Stimulated activated CD8-positive, alpha-beta memory T cell treated with anti-CD3 and anti-CD28 coated beads, Interleukin-15, amount 100 ng/mL, for 4 hours (primary cell): ENCODE data around the gene RAPGEF6.
A peak's percentile ranks its signal among the peaks of the same experiment; 100 is the strongest.
"Not testable (repeated sequence)": the region's sequence is repeated elsewhere in the genome, so short reads cannot be mapped to it uniquely, and the experiment has no call there.

Experiments
- DNase-seq, 2 donors: peaks; one replicate each; pipeline ENCODE4 v3.0.0-alpha.2; 2020; ENCODE audit warnings: low read depth in 2 of 2

RAPGEF6 gene

DNA sequence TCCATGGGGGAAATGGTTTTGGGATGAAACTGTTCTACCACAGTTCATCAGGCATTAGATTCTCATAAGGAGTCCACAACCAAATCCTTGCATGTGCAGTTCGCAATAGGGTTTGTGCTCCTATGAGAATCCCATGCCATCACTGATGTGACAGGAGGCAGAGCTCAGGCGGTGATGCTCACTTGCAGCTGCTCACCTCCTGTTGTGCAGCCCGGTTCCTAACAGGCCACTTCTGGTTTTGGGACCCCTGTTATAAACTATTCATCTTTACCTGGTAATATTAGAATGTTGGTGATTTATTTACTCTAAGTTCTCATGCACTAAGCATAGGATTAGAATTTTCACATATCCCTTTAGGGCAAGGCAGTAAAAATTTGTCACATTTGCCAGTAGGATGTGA, 248.9 kb downstream of the RAPGEF6 start:
- no peak for DNase-seq

DNA sequence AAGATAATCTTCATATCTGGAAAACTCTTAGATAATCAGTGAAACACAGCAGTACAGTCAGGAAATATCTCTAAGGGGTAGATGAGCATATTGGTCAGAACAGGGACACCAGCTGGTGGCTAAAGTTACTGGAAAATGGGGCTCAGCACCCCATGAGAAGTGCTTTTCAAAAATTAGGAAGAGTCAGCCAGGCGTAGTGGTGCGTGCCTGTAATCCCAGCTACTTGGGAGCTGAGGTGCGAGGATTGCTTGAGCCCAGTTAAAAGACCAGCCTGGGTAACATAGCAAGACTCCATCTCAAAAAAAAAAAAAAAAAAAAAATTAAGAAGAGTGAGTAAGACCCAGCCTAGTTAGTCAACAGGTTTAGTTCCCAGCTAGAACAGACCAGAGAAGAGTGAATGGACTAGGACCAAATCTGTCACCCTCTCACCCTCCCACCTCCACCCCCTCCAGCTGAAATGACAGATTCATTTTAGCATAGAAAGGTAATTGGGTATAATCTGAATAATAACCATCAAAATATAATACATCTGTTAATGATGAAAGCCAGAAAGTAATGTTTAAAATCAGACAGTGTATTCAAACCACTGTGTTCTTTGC, 250.3 kb downstream of the RAPGEF6 start:
- peak in 1 of 2 donors; percentile 30 for DNase-seq

DNA sequence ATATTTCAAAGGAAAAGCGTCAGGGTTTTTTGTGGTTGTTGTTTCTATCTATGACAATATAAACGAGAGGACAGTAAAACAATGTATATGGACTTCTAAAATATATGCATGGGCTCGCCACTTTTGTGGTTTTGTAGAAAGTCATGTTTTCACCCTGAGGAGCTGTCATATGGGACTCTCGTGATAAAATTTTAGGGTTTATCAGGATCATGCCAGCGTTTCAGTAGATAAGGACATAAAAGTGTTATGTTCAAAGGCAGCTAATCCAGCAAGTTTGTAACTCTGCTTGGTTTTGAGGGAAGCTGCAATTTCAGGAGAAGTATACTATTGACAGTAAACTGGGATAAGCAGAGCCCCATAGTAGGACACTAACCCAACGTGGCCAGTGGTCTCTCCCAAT, 250.9 kb downstream of the RAPGEF6 start:
- no peak for DNase-seq

DNA sequence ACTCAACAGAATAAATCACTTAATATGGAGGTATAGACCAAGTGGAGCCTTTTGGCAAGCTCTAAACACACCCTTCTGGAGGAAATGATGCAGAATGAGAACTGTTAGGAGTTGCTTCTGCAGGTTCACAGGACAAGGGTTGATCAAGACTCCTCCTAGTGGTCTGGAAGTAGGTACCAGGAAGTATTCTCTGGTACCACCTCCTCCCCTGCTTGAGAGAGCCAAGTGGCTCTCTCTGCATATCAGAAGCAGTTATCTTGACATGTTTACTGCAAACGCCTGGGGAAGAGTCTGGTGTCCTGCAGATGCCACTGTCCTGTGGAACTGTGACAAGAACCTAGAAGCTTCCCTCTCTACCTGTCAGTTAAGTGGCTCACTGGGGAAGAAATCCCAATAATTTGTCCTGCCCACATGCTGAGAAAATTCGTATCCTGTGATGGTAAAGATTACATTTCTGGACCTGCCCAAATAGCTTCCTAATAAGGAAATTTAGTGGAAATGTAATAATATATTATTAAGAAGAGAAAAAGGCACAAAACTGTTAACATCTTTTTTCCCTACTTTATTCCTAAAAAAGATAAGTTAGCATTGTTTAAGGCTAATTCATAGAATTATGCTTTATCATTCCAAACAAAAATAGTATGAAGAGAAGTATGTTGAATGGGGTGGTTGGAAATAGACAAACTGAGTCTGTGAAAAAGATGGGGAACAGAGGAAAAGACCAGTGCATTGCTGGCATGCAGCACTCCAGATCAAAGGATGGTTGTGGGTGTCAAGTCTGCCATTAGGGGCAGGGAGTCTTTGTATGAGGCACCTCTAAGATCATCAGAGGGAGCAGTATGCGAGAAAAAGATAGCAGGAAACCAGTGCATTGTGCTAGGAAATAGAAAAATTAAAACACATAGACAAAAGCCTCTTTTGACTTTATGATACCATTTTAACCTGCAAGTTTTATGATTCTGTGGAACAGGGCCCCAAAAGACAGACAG, 252.3 kb downstream of the RAPGEF6 start:
- DNase-seq: peak in 1 of 2 donors; percentile 34

DNA sequence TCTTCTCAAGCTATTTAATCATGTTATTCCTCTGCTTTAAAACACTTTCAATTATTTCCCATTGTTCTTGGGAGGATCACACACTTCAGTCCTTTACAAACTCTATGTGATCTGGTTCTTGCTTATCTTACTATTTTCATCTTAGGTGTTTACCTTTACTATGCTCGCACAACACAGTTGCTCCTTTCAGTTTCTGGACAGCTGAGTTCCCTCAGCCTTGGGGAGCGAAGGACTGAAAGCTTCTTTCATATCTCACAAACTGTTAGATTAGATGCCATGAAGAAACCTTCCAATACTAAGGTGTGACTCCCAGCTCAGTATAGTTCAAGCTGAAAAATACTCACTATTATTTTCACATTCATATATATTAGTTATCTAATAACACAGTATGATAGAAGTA, 253.3 kb downstream of the RAPGEF6 start:
- no peak for DNase-seq

DNA sequence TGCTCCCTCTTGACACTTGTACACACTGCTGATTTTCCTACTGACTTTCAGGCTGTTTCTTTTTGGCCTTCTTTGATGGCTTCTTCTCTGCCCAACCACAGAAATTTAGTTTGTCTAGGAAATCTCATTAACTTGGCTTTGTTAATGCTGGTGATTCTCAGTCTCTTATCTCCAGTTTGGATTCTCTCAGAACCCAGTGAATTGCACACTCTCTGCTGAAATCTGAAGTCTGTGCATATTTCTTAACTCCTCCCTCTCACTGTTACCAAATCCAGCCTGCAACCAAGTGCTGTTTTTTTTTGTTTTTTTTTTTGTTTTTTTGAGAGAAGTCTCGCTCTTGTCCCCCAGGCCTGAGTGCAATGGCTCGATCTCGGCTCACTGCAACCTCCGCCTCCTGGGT, 254.0 kb downstream of the RAPGEF6 start:
- no peak for DNase-seq

DNA sequence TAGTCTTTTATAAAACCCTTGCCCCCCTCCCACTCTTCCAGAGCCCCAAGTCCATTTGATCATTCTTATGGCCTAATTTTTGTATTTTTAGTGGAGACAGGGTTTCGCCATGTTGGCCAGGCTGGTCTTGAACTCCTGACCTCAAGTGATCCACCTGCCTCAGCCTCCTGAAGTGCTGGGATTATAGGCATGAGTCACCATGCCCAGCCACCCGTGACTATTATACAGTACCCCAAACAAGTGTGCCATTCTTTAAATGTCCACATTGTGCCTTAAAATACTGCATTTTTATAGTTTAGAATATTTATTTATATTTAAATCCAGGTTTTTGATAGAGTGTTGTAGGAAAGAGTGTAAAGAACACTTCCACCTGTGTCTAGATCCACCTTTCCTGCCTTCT, 254.8 kb downstream of the RAPGEF6 start:
- not testable (repeated sequence) for DNase-seq

DNA sequence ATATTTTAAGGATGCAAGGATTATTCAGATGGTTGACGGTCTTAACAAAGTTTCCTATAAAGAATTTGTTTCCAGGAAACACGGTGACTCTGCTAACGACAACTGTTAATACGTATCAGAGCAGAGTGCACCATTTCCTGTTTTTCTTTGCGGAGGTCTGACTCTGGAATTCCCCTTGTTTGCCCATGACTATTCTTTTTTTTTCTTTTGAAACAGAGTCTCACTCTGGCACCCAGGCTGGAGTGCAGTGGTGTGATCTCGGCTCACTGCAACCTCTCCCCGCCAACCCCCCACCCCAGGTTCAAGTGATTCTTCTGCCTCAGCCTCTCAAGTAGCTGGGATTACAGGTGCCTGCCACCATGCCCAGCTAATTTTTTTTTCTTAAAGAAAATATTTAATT, 255.3 kb downstream of the RAPGEF6 start:
- DNase-seq: peak; percentile 54 to 62

DNA sequence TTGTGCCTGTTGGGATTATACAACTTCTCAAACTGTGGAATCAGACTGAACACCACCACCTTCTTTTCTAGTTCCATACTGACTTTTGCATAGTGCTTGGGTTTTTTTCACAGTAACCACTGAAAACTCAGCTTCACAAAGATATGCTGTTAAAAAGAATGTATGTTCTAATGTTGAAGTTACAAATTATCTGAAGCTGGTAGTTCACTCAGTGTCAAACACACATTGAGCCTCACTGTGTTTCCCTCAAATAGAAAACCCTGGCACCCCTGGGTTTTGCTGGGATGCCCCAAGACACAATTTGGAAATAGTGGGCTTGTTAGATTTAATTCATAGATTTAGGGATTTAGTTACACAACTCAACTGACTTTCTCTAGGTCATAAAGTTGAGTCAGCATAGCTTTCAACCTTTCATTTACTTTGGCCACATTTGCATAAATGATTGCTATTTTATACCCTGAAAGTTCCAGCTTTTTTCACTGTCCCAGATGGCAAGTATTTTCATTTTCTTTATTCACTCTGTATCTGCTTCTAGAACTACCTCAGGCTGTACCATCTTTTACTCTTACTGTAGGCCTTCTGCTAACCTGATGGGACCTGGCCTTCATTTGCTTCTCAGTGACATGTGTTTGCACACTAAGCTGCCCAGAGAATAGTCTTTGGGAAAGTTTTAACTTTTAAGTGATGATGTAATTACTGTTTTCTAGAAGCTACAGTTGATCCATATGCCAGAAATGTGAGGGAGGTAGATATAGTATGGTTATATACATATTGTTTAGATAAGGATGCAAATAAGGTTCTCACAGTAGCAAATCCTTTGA, 256.1 kb downstream of the RAPGEF6 start:
- no peak for DNase-seq

DNA sequence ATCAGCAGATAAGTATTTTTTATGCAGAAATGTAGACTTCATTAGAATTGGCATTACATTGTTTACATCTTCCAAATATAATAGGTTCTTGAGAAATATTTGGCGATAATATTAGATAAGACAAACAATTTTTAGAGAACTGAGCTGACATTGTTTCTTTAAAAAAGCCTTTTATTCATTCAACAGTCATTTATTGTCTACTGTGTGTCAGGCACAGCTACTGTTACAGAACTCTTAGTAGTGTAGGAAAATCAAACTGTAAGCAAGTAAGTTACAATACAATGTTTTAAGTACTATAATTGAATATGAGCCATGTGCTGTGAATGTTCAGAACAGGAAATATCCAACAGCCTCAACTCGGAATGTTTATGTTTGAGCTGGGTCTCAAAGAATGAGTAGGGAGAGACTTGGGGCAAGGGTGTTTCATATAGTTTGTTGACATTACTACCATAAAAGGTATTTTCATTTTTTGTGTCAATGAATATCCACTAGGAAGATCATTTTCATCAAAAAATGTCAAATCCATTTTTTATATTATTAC, 257.2 kb downstream of the RAPGEF6 start:
- DNase-seq: no peak

DNA sequence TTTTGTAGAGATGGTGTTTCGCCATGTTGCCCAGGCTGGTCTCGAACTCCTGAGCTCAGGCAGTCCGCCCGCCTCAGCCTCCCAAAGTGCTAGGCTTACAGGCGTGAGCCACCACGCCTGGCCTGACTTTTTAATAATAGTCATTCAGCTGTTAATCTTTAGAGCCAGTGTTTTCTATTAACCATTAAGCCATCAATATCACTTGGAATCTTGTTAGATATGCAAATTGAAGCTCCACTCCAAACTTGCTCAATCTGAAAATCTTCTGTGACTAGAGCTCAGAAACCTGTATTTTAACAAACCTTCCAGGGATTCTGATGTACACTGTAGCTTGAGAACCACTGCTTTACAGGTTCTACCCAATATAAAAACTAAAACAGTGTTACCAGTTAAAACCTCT, 257.7 kb downstream of the RAPGEF6 start:
- DNase-seq: no peak

DNA sequence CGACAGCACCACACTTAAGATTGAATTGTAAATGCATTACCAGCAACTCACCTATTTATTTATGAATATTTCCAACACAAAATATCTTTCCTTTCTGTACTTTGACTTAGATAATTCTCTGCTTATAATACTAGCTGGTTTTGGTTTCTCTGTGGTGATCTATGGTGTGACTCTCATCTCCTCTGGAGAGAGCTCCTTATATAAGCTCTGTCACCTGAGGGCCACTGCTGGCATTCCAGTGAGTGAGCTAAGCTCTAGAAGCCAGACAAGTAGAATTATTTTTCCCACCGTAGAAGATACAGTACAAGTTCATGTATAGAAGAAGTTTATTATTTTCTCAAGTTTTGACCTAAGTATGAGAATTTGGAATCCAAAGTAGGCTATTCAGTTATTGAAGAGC, 259.7 kb downstream of the RAPGEF6 start:
- no peak for DNase-seq
